PC-3 (cell line): ENCODE measurements around the gene C15orf39. TPM values are rescaled to one million over a fixed set of nuclear protein-coding genes. Genes with fewer than 3 reads are reported as not detected.
A peak's percentile ranks its signal among the peaks of the same experiment; 100 is the strongest.

ENCODE experiments used
- ATAC-seq: fragments of 200-7000 bp; cut with Tn5 transposase; 2 replicates; pipeline ENCODE4 v1.9.1; 2020; ENCODE audit warnings: mild to moderate bottlenecking, moderate library complexity
- BruUV-seq: library from RNA; stranded (reverse); fragments of 400-500 nt; replicated peaks from 2 replicates; lab custom pipeline; 2021; lab: Mats Ljungman, UMichigan
- CTCF ChIA-PET: fragments of 300-600 bp; sonication (Branson Sonifier 250); formaldehyde crosslinking; loops from one replicate; lab custom pipeline; 2022; ENCODE audit warnings: antibody characterized with exemption; lab: Charles Lee
- POLR2A ChIA-PET: fragments of 300-600 bp; sonication (Branson Sonifier 250); formaldehyde crosslinking; loops from one replicate; lab custom pipeline; 2022; ENCODE audit warnings: antibody characterized with exemption; ENCODE audit not compliant: unreplicated experiment; lab: Charles Lee
- DNase-seq: peaks from one replicate; pipeline ENCODE4 v3.0.0-alpha.2; 2015
- H2AFZ ChIP-seq: fragments of 300-600 bp; sonication (generic); 2 replicates; pipeline ENCODE4 v1.6.0; 2016; ENCODE audit warnings: antibody characterized with exemption, low read length
- H3F3A ChIP-seq: fragments of 300-600 bp; sonication (generic); one replicate; pipeline ENCODE4 v1.6.0; 2017; ENCODE audit warnings: antibody characterized with exemption, low read length, control low read depth, mild to moderate bottlenecking; ENCODE audit not compliant: unreplicated experiment
- H3K27ac ChIP-seq: fragments of 300-600 bp; sonication (generic); 2 replicates; pipeline ENCODE4 v1.5.1; 2016; ENCODE audit warnings: mild to moderate bottlenecking, low read length
- H3K27me3 ChIP-seq: fragments of 300-600 bp; sonication (generic); 2 replicates; pipeline ENCODE4 v1.6.1; 2016; ENCODE audit warnings: low read length, mixed read lengths
- H3K36me3 ChIP-seq: fragments of 300-600 bp; sonication (generic); 2 replicates; pipeline ENCODE4 v1.6.1; 2016; ENCODE audit warnings: low read depth, mixed run types, low read length, mixed read lengths
- H3K4me1 ChIP-seq: fragments of 300-600 bp; sonication (generic); 2 replicates; pipeline ENCODE4 v1.5.1; 2016; ENCODE audit warnings: low read length; ENCODE audit not compliant: insufficient read depth
- H3K4me2 ChIP-seq: fragments of 300-600 bp; sonication (generic); 2 replicates; pipeline ENCODE4 v1.6.0; 2016; ENCODE audit warnings: low read length
- H3K4me3 ChIP-seq: fragments of 300-600 bp; sonication (generic); 2 replicates; pipeline ENCODE4 v1.5.1; 2016; ENCODE audit warnings: mild to moderate bottlenecking, low read length, mixed read lengths
- H3K79me2 ChIP-seq: fragments of 300-600 bp; sonication (generic); 2 replicates; pipeline ENCODE4 v1.6.1; 2017; ENCODE audit warnings: low read length, mixed read lengths
- H3K9ac ChIP-seq: fragments of 300-600 bp; sonication (generic); 2 replicates; pipeline ENCODE4 v1.6.0; 2016; ENCODE audit warnings: mild to moderate bottlenecking, low read length
- H3K9me2 ChIP-seq: fragments of 300-600 bp; sonication (generic); replicated peaks from 2 replicates; pipeline ENCODE4 v1.6.1; 2016; ENCODE audit warnings: mixed run types, low read length, mixed read lengths
- H3K9me3 ChIP-seq: fragments of 300-600 bp; sonication (generic); 2 replicates; pipeline ENCODE4 v1.6.1; 2016; ENCODE audit warnings: low read length, mixed read lengths
- H4K20me1 ChIP-seq: fragments of 300-600 bp; sonication (generic); 2 replicates; pipeline ENCODE4 v1.6.1; 2016; ENCODE audit warnings: low read length, mixed read lengths
- CTCF ChIP-seq: fragments of 300-600 bp; sonication (generic); conservative IDR thresholded peaks from 2 replicates; pipeline ENCODE4 v1.5.1; 2017; ENCODE audit warnings: antibody characterized with exemption, low read depth, mild to moderate bottlenecking, low read length
- EZH2 ChIP-seq: fragments of 300-600 bp; sonication (generic); IDR thresholded peaks from one replicate; pipeline ENCODE4 v1.6.1; 2017; ENCODE audit warnings: antibody characterized with exemption, mild to moderate bottlenecking, low read length; ENCODE audit not compliant: unreplicated experiment
- EZH2phosphoT487 ChIP-seq: fragments of 300-600 bp; sonication (generic); IDR thresholded peaks from 2 replicates; pipeline ENCODE4 v1.6.1; 2018; ENCODE audit warnings: mild to moderate bottlenecking, antibody characterized with exemption, low read length, borderline replicate concordance
- intact Hi-C: fragments of 100-400 bp; cut with micrococcal nuclease; formaldehyde crosslinking; loops from 2 replicates; pipeline ENCODE4 v1.9.0; 2023
- total RNA-seq: library from RNA; depleted of rRNA; stranded (reverse); fragments of >200 nt; gene quantifications from 2 replicates; pipeline ENCODE4 v1.2.3, GENCODE V29; 2014

C15orf39 gene
- total RNA-seq, 1 experiment from 2014 or later = 23.8 TPM

- Histone ChIP-seq H2AFZ (no peak overlapping the region), H3K79me2 (no peaks in the 10 kb centered on the region), H3F3A (peaks cover 4% of the 10 kb centered on the region), H3K4me2 (no peak overlapping the region), H3K27ac (no peak overlapping the region), H3K9me2 (no peaks in the 10 kb centered on the region), H3K4me1 (peaks cover 41% of the 10 kb centered on the region), H3K27me3 (no peaks in the 10 kb centered on the region), H3K36me3 (no peaks in the 10 kb centered on the region), H4K20me1 (no peaks in the 10 kb centered on the region), H3K4me3 (no peak overlapping the region), H3K9me3 (no peaks in the 10 kb centered on the region), H3K9ac (no peak overlapping the region)
- ChIA-PET CTCF (no interaction called here), POLR2A (no interaction called here)
- no TSS peak for BruUV-seq
- TF ChIP-seq CTCF = no peak
- TF ChIP-seq EZH2phosphoT487 = no peak
- TF ChIP-seq EZH2 = no peak
- no peak for DNase-seq
- ATAC-seq = no peak
- intact Hi-C loops = no loop called here
These were observed 33.3 kb upstream of the C15orf39 start for GRCh38 chr15:75168374-75168773.

GRCh38 chr15:75170203-75170602 is 31.5 kb upstream of the C15orf39 start:
- Histone ChIP-seq H3F3A (peaks cover 4% of the 10 kb centered on the region), H3K4me2 (peak overlapping the region; percentile 68), H3K4me3 (no peak overlapping the region), H3K79me2 (no peaks in the 10 kb centered on the region), H3K9me3 (no peaks in the 10 kb centered on the region), H3K4me1 (peaks cover 54% of the 10 kb centered on the region), H3K9ac (peak overlapping the region; percentile 68; the same call in 1 of the 2 replicates), H4K20me1 (no peaks in the 10 kb centered on the region), H3K27ac (peak overlapping the region; percentile 95), H3K36me3 (no peaks in the 10 kb centered on the region), H3K9me2 (no peaks in the 10 kb centered on the region), H2AFZ (no peak overlapping the region), H3K27me3 (no peaks in the 10 kb centered on the region)
- ATAC-seq = no peak
- no TSS peak for BruUV-seq
- no peak for TF ChIP-seq CTCF
- TF ChIP-seq EZH2phosphoT487 = no peak
- TF ChIP-seq EZH2 = no peak
- DNase-seq = no peak
- CTCF ChIA-PET = no interaction called here
- intact Hi-C loops = loop anchor here (2.0 kb wide), 2 partner anchors 31 to 47 kb away; partner anchors contain the start of gene C15orf39
- POLR2A ChIA-PET = interaction anchor here (0.7 kb wide), 1 partner anchor 25 kb away, joined by 4 read pairs; no protein-coding TSS in a partner anchor

DNA sequence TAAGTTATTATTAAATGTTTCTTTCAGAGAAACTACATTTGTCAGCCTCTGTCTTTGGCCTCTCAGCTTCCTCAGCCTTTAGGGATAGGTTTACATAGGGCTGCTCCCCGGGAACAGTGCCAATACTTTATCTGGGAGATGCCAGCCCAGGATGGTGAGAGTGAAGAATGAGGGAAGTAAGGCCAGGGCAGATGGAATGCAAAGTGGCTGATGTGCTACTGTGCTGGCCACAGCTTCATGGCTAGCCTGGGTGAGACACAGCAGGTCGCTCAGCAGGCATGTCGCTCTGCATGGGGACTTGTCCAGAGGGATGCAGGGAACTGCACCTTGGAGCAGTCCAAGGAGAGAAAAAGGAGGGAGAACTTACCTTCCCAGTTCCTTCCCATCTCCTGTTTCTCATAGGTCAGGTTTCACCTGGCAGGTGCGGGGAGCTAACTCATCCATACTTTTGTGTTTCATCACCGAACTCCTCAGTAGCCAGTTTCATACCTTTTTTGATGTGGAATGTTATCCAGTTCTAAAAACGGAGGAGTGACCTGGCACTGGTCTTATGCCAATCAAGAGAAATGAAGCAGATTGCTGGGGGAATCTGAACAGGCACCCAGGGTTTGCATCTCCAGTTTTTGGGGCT is 30.9 kb upstream of the C15orf39 start:
- POLR2A ChIA-PET = interaction anchor here (0.7 kb wide), 1 partner anchor 26 kb away, joined by 4 read pairs; no protein-coding TSS in a partner anchor
- no peaks in the 10 kb centered on the region for H3K36me3 ChIP-seq
- H3K4me1 ChIP-seq = peaks cover 60% of the 10 kb centered on the region
- H3F3A ChIP-seq = peaks cover 4% of the 10 kb centered on the region
- no peaks in the 10 kb centered on the region for H3K9me2 ChIP-seq
- peak overlapping the region; percentile 27; the same call in 1 of the 2 replicates for H3K4me3 ChIP-seq
- intact Hi-C loops = loop anchor here (2.0 kb wide), 2 partner anchors 30 to 48 kb away; partner anchors contain the start of gene C15orf39
- DNase-seq = peak; percentile 83
- H3K27me3 ChIP-seq = no peaks in the 10 kb centered on the region
- CTCF ChIA-PET = no interaction called here
- H3K9me3 ChIP-seq = no peaks in the 10 kb centered on the region
- no peak overlapping the region for H2AFZ ChIP-seq
- BruUV-seq = no TSS peak
- H3K27ac ChIP-seq = peak overlapping the region; percentile 95
- ATAC-seq = peak; percentile 34
- TF ChIP-seq EZH2phosphoT487 (no peak), EZH2 (no peak), CTCF (no peak)
- peak overlapping the region; percentile 68 for H3K9ac ChIP-seq
- peak overlapping the region; percentile 68 for H3K4me2 ChIP-seq
- H4K20me1 ChIP-seq = no peaks in the 10 kb centered on the region
- no peaks in the 10 kb centered on the region for H3K79me2 ChIP-seq
